Measurements from ENCODE around the gene OR5K4.

DNA sequence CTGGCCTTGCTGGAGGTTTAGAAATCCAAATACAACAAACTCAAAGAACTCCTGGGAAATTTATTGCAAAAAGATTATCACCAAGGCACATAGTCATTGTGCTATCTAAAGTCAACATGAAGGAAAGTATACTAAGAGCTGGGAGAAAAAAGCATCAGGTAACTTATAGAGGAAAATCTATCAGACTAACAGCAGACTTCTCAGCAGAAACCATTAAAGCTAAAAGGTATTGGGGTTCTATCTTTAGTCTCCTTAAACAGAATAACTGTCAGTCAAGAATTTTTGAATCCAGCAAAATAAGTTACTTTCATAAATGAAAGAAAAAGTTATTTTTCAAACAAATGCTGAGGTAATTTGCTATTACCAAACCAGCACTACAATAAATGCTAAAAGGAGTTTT is 44.9 kb downstream of the OR5K4 start:
- TF ChIP-seq, protein P1, sequence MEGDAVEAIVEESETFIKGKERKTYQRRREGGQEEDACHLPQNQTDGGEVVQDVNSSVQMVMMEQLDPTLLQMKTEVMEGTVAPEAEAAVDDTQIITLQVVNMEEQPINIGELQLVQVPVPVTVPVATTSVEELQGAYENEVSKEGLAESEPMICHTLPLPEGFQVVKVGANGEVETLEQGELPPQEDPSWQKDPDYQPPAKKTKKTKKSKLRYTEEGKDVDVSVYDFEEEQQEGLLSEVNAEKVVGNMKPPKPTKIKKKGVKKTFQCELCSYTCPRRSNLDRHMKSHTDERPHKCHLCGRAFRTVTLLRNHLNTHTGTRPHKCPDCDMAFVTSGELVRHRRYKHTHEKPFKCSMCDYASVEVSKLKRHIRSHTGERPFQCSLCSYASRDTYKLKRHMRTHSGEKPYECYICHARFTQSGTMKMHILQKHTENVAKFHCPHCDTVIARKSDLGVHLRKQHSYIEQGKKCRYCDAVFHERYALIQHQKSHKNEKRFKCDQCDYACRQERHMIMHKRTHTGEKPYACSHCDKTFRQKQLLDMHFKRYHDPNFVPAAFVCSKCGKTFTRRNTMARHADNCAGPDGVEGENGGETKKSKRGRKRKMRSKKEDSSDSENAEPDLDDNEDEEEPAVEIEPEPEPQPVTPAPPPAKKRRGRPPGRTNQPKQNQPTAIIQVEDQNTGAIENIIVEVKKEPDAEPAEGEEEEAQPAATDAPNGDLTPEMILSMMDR (IDR thresholded peaks at IDR 0.05): no peak
- TF ChIP-seq POLR2A (IDR thresholded peaks at IDR 0.05) (no peak), POLR2AphosphoS5 (IDR thresholded peaks at IDR 0.05; ENCODE audit: insufficient read depth in 1 of 2, low read depth in 1 of 2) (no peak)

Measured in vagina (tissue), 2 donors.